ENCODE measurements around the gene POU6F2.

Gene POU6F2

DNA sequence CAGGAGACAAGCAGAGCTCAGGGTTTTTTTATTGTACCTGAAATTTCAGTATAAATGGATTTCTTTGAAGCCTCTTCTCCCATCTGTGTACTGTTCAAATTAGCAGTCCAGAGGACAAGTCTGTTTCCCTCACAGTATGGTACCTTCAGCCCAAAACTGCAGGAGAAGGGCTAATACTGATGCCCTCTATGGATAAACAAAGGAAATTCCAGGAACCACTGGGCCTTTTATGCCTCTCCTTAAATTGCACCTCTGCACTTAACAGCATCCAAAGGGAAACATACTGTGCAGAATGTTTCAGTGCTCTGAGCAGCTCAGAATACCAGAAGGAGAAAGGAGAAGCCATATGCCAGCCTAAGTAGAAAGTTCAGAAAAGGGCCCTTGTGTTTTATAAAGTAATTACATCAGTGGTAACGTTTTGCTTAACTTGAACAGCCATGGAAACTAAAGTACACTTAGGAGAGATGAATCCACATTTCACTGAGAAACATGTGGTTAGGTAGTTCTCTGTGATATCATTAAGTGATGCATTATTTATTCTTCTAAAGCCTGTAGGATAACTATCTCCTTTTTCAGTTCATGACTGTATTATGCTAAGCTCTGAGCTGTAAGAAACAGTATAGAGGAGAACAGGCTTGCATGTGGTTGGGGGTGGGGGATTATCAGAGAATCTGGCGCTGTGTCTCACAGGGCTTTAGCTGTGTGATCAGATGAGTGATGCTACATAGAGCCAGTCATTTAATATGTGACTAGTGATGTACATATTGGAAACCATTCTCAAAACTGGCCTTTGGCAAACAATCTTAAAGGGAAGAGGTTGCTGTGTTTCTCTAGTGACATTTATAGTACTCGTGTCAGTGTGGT, 111.3 kb downstream of the POU6F2 start:
- no peak for TF ChIP-seq JUND (IDR thresholded peaks at IDR 0.05; ENCODE audit: low read depth)
- in situ Hi-C loops (cut with HindIII; ENCODE audit: low pct_unique_long_range_greater_than_20kb, low sequenced_read_pairs): no loop called here

DNA sequence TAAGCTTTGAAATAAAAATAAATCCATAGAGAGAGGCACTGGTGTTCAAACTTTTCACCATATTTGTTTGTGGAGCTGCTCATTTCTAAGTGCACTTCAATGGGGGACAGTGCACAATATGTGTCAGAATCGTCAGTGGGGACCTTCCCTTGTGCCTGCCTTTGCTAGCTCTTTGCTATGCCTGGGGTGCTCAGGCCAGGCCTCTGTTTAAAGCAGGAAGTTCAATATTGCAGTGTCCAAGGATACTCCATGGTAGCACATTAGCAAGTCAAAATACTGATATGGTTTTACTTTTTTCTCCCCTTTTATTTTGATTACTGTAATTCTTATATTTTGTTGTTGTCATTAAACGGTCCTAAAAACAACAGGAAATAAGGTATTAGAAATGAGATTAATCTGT, 113.4 kb downstream of the POU6F2 start:
- DNase-seq (ENCODE audit: low read depth in 1 of 2, low spot score in 1 of 2): no peak
- TF ChIP-seq JUND (IDR thresholded peaks at IDR 0.05; ENCODE audit: low read depth): no peak
- in situ Hi-C loops (cut with HindIII; ENCODE audit: low pct_unique_long_range_greater_than_20kb, low sequenced_read_pairs): no loop called here

More for the DNA sequence above, 111.3 kb downstream of the POU6F2 start:
- DNase-seq (ENCODE audit: low read depth in 1 of 2, low spot score in 1 of 2): no peak

DNA sequence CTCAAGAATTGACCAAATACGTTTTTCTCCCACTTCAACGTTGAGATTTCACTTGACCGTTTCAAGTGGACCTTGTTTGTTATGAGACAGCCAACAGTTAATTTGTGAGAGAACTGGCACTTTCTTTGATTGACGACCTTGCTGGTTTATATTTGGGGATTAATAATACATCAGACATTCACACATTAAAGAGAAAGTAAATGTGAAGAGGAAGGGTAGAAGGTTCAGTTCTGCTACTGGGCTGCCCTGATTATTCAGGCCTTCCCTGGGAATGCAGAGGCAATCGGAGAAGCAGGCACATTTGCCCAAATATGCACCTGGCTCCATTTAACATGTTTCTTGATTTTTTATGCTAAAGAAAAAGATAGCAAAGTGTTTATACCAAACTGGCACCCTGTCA, 114.1 kb downstream of the POU6F2 start:
- no peak for TF ChIP-seq JUND (IDR thresholded peaks at IDR 0.05; ENCODE audit: low read depth)
- no peak for DNase-seq (ENCODE audit: low read depth in 1 of 2, low spot score in 1 of 2)
- in situ Hi-C loops (cut with HindIII; ENCODE audit: low pct_unique_long_range_greater_than_20kb, low sequenced_read_pairs): no loop called here

DNA sequence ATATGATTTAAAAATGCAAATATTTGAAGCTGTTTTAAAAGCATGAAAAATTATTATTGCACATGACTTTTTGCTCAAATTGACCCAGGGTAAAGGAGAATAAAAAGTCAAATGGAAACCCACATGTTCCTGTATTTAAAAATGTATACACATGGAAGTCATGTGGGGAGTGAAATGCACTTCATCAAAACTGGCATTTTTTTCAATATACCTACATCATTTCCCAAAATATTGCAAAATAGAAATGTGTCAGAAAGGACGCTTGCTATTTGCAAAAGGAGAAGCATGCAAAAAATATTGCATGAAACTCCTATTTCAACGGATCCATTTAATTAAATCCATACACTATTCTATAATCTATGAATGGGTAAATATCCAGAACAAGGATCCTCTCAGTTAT, 117.0 kb downstream of the POU6F2 start:
- no peak for TF ChIP-seq JUND (IDR thresholded peaks at IDR 0.05; ENCODE audit: low read depth)
- in situ Hi-C loops (cut with HindIII; ENCODE audit: low pct_unique_long_range_greater_than_20kb, low sequenced_read_pairs): no loop called here
- DNase-seq (ENCODE audit: low read depth in 1 of 2, low spot score in 1 of 2): no peak

DNA sequence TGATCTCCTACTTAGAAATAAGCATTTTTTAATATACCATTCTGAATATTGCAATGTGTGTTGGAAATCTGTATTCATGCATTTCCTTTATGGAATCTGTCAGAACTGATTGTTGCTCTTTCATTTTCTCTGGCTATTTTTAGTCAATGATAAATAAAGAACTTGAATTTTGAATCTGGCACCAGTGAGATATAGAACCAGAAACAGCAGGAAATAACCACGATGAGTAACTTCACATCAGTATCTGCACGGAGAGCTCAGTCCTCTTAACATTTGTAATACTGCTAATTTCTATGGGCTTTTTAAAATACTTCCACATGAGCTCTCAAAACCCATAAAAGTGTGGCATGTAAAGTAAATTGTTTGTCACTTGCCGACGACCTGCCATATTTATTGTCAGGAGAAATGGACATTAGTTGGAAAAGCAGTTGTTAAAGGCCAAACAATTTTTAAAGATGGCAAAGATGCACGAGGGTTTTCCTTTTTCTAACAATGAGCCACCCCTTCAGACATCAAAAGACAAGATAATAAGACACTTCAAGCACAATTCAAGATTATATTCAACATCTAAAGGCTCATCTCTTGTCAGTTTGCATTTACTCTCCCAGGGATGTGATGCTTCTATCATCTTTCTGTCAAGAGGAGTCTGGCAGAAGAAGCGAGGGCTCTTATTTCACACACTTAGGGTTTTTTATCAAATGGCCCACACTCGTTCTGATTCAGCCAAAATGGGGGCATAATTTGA, 118.3 kb downstream of the POU6F2 start:
- in situ Hi-C loops (cut with HindIII; ENCODE audit: low pct_unique_long_range_greater_than_20kb, low sequenced_read_pairs): no loop called here
- TF ChIP-seq JUND (IDR thresholded peaks at IDR 0.05; ENCODE audit: low read depth): no peak
- no peak for DNase-seq (ENCODE audit: low read depth in 1 of 2, low spot score in 1 of 2)

DNA sequence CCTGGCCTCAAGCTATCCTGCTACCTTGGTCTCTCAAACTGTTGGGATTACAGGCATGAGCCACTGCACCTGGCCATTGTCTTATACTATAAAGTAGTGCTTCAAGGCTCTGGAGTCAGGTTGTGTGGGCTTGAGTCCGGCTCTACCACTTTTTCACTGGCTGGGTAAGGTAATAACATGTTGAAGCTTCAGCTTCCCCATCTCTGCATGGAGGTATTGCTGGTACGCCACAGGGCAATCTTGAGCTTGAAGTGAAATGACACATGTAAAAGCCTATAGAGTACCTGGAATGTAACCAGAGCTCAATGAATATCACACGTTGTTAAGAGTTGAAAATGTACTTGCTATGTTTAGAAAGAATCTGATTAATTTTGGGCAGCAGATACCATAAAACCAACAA, 120.8 kb downstream of the POU6F2 start:
- no peak for TF ChIP-seq JUND (IDR thresholded peaks at IDR 0.05; ENCODE audit: low read depth)
- DNase-seq (ENCODE audit: low read depth in 1 of 2, low spot score in 1 of 2): no peak
- in situ Hi-C loops (cut with HindIII; ENCODE audit: low pct_unique_long_range_greater_than_20kb, low sequenced_read_pairs): no loop called here

DNA sequence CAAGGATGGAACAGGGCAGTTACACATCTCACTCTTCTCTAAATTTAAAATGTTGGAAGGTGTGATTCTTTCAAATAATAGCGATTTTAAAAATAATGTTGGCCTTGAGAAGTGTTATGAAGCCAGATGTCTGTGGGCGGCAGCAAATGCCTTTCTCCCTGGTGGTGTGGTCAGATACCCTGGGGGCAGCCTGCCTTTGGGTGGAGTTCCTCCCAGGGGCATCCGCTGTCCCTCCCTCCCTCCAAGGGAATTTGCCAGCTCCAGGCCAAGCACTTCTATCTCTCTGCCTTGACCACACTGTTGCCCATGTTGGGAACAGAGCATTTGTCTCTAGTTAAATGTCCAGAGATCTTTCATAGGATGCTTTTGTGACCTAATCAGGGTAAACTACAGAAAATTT, 121.4 kb downstream of the POU6F2 start:
- DNase-seq (ENCODE audit: low read depth in 1 of 2, low spot score in 1 of 2): no peak
- in situ Hi-C loops (cut with HindIII; ENCODE audit: low pct_unique_long_range_greater_than_20kb, low sequenced_read_pairs): no loop called here
- no peak for TF ChIP-seq JUND (IDR thresholded peaks at IDR 0.05; ENCODE audit: low read depth)

DNA sequence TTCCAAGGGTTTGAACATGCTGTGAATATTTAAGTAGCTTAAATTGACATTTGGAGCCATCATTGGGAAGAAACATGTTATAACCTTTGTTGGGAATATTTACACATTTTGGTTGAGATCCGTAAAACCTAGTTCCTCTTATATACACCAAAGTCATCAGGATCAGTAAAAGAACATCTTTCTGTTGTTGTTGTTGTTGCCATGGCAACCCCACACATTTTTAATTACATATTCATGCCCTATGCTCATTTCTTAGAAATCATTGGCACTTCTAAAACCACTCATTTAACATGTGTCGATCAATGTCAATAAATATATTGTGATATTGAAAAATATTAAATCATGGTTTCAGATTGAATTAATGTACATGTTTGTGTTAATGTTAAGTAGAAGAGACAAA, 122.6 kb downstream of the POU6F2 start:
- no peak for TF ChIP-seq JUND (IDR thresholded peaks at IDR 0.05; ENCODE audit: low read depth)
- no peak for DNase-seq (ENCODE audit: low read depth in 1 of 2, low spot score in 1 of 2)
- in situ Hi-C loops (cut with HindIII; ENCODE audit: low pct_unique_long_range_greater_than_20kb, low sequenced_read_pairs): no loop called here

DNA sequence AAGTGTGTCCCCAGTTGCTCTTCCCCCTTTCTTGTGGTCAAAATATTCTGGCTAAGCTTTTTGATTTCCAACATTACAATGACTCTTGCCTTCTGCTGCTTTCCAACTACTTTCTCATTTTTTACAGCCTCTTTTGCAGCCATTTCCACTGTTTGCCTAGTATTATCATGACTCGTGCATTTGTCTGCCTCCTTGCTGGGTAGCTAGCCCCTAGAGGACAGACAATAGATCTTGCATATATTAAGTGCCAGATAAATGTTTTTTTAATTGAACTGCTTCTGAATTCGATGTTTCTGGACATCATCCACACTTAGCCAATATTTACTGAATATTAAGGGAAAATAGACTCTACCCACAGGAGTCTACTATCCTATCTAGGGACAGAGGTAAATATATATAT, 124.5 kb downstream of the POU6F2 start:
- no peak for TF ChIP-seq JUND (IDR thresholded peaks at IDR 0.05; ENCODE audit: low read depth)
- in situ Hi-C loops (cut with HindIII; ENCODE audit: low pct_unique_long_range_greater_than_20kb, low sequenced_read_pairs): no loop called here
- DNase-seq (ENCODE audit: low read depth in 1 of 2, low spot score in 1 of 2): no peak

DNA sequence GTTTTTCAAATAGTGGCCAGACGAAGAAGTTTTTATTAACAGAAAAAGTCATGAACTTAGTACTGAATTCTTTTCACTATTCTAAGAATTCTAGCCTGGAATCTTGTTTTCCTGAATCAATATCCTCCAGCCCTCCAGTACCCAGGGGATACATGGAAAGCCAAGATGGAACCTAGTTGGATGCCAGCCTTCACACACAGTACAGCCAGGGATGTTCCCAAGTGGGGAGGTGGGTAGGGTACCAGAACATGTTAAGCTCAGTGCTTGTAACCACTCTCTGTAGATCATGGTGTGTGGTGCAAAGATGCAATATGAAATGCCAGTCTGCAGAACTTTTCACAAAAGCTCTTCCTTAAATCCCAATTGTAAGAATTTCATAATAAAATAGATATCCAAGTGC, 128.0 kb downstream of the POU6F2 start:
- no peak for DNase-seq (ENCODE audit: low read depth in 1 of 2, low spot score in 1 of 2)
- no peak for TF ChIP-seq JUND (IDR thresholded peaks at IDR 0.05; ENCODE audit: low read depth)
- in situ Hi-C loops (cut with HindIII; ENCODE audit: low pct_unique_long_range_greater_than_20kb, low sequenced_read_pairs): no loop called here

DNA sequence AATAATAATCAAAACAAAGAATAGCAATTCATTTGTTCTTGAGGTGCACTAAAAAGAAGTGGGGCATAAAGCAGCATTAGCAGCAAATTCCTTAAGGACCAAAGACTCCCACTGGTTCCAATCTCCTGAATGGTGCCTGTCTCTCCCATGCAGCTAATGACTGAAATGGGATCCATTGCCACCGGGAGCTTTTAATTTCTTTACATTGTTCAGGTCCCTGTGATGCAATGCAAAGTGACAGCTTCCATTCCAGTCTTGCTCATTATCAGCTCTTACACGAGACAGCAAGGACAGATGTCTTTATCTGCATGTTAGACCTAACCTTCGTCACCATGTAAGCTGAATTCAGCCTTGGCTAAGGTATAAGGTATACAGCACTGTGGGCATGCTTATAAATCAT, 148.1 kb downstream of the POU6F2 start:
- DNase-seq (ENCODE audit: low read depth in 1 of 2, low spot score in 1 of 2): no peak
- in situ Hi-C loops (cut with HindIII; ENCODE audit: low pct_unique_long_range_greater_than_20kb, low sequenced_read_pairs): no loop called here
- TF ChIP-seq JUND (IDR thresholded peaks at IDR 0.05; ENCODE audit: low read depth): no peak

DNA sequence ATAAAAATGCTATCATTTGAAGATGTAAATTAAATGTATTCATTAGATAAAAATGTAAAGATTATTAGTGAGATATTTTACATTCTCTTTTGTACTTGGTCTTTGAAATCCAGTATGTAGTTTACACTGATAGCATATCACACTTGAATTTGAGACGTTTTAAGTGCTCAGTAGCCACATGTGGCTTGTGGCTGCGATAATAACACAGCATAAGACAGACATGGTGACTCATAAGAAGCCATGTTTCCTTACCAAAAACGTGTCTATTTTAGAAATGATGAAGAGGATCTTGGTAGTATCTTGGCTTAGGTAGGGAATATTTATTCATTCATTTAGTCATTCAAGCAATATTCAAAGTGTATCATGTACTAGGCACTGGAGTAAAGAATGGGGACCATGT, 149.3 kb downstream of the POU6F2 start:
- in situ Hi-C loops (cut with HindIII; ENCODE audit: low pct_unique_long_range_greater_than_20kb, low sequenced_read_pairs): no loop called here

DNA sequence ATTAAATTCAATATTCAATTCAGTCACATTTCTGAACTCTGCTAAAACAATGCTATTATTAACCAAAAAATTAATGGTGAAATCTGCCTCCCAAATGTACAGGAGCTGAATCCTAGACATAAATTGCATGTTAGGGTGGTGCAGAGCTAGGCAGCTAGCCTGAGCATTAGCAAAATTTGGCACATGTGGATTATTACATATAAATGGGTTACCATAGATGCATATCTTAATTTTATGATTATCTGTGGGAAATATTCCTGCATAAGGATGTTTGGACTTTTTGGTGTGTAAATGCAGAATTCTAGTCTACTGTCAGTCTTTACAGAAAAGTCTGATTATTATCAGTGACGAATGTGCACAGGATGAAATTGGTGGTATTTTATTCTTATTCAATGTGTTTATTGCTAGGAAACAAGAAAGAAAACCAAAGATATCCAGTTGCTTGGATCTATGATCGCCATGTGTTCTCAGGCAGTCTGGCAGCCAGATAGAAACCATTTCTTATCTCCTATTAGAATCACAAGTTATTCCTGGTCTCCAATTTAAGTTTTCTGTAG, 150.7 kb downstream of the POU6F2 start:
- TF ChIP-seq JUND (IDR thresholded peaks at IDR 0.05; ENCODE audit: low read depth): no peak
- in situ Hi-C loops (cut with HindIII; ENCODE audit: low pct_unique_long_range_greater_than_20kb, low sequenced_read_pairs): no loop called here
- no peak for DNase-seq (ENCODE audit: low read depth in 1 of 2, low spot score in 1 of 2)

More for the DNA sequence above, 149.3 kb downstream of the POU6F2 start:
- TF ChIP-seq JUND (IDR thresholded peaks at IDR 0.05; ENCODE audit: low read depth): no peak
- DNase-seq (ENCODE audit: low read depth in 1 of 2, low spot score in 1 of 2): no peak

All from T47D (cell line).